NT2/D1 (cell line): Measurements from ENCODE around the gene CCDC69.
A peak's percentile ranks its signal among the peaks of the same experiment; 100 is the strongest.

Experiments used
- DNase-seq: peaks from one replicate; pipeline ENCODE4 v3.0.0-alpha.2; 2011; ENCODE audit warnings: low read depth, low spot score
- H3K27me3 ChIP-seq: 2 replicates; pipeline ENCODE4 v1.6.0; 2011; ENCODE audit warnings: mild to moderate bottlenecking; ENCODE audit not compliant: insufficient read length, insufficient read depth
- H3K36me3 ChIP-seq: 2 replicates; pipeline ENCODE4 v1.6.1; 2011; ENCODE audit warnings: mild to moderate bottlenecking, low read length, mixed read lengths; ENCODE audit not compliant: insufficient read depth, insufficient read length
- H3K4me1 ChIP-seq: 2 replicates; pipeline ENCODE4 v1.5.1; 2011; ENCODE audit not compliant: insufficient read depth, insufficient read length
- H3K4me3 ChIP-seq: 2 replicates; pipeline ENCODE4 v1.5.1; 2011; ENCODE audit warnings: low read depth; ENCODE audit not compliant: insufficient read length
- H3K9ac ChIP-seq: 2 replicates; pipeline ENCODE4 v1.6.0; 2011; ENCODE audit warnings: low read depth; ENCODE audit not compliant: insufficient read length
- H3K9me3 ChIP-seq: 2 replicates; pipeline ENCODE4 v1.5.1; 2011; ENCODE audit warnings: mild to moderate bottlenecking, low read length; ENCODE audit not compliant: insufficient read depth
- SUZ12 ChIP-seq: IDR thresholded peaks from 2 replicates; pipeline ENCODE4 v1.6.1; 2011; ENCODE audit not compliant: insufficient read length, insufficient read depth; ENCODE audit errors: extremely low read depth
- YY1 ChIP-seq: IDR thresholded peaks from 2 replicates; pipeline ENCODE4 v1.6.1; 2011; ENCODE audit not compliant: insufficient read length, insufficient read depth
- ZNF274 ChIP-seq: IDR thresholded peaks from 2 replicates; pipeline ENCODE4 v1.6.1; 2011; ENCODE audit warnings: mild to moderate bottlenecking, low read depth, low read length

Gene CCDC69, protein sequence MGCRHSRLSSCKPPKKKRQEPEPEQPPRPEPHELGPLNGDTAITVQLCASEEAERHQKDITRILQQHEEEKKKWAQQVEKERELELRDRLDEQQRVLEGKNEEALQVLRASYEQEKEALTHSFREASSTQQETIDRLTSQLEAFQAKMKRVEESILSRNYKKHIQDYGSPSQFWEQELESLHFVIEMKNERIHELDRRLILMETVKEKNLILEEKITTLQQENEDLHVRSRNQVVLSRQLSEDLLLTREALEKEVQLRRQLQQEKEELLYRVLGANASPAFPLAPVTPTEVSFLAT

DNA sequence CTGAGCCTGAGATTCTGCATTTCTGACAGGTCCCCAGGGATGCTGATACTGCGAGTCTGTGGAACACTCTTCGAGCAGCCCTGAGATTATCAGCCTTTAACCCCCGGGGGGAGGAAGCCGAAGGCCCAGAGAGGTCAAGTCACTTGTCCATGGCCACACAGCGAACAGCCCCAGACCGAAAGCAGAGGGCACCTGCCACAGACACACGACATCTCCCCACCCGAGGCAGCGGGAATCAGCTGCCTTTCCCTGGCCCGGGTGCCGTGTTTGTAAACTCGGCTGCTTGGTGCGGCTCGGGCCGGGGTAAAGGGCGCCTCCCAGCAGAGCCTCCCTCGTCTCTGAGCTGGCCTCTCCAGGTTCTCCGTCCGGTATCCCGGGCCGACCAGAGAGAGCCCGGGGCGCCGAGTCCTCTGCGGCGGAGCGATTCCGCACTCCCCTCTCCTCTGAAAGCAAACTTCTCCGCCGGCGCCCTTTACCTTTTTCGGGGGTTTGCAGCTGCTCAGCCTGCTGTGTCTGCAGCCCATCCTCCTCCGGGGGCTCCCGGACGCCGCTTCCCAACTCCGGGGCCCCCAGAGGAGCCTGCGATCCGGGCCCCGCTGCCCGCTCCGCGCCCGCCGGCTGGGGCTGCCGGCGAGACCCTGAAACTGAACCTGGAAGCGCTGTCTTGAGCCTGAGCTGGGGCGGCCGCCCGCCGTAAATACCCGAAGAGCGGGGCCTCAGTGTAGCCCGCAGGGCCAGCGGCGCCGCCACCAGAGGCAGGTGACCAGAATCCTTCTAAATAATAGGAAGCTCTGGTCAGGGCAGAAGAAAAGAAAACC, at the start of gene CCDC69:
TSS of gene CCDC69 (minus strand) at position 646 of the 818 bp plus-strand sequence. CDS start at position 524, 122 bp downstream.
- H3K4me1 ChIP-seq, result no peaks in the 10 kb centered on the region
- H3K9me3 ChIP-seq, result no peaks in the 10 kb centered on the region
- peak; percentile 58 for DNase-seq
- no peak for TF ChIP-seq SUZ12
- H3K36me3 ChIP-seq, result no peaks in the 10 kb centered on the region
- H3K9ac ChIP-seq, result peak within 1 kb of the TSS; percentile 85
- no peaks in the 10 kb centered on the region for H3K27me3 ChIP-seq
- H3K4me3 ChIP-seq, result peak within 1 kb of the TSS; percentile 55

- DNase-seq, result no peak
Measured at GRCh38 chr5:151271336-151271735, 47.4 kb upstream of the CCDC69 start.

DNA sequence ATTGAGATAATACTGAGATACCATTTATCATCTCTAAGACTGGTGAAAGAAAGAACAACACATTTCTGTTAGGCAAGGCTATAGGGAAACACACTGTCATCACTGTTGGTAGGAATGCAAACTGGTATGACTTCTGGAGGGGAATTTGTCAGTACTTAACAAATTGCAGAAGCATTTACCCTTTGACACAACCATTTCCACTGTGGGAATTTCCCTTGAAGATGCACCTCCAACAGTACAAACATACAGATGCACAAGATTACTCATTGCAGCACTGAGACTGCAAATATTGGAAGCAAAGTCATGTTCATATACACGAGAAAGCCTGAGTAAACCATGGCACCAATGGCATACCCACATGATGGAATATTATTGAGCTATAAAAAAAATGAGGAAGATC, 46.7 kb upstream of the CCDC69 start:
- Histone ChIP-seq H3K9ac (no peak overlapping the region), H3K27me3 (no peaks in the 10 kb centered on the region), H3K4me1 (no peaks in the 10 kb centered on the region), H3K4me3 (no peak overlapping the region), H3K9me3 (no peaks in the 10 kb centered on the region), H3K36me3 (peaks cover 13% of the 10 kb centered on the region)
- DNase-seq, result no peak
- TF ChIP-seq SUZ12, result no peak
- TF ChIP-seq YY1, result no peak

More at GRCh38 chr5:151271336-151271735, 47.4 kb upstream of the CCDC69 start:
- H3K4me3 ChIP-seq, result no peak overlapping the region
- no peaks in the 10 kb centered on the region for H3K4me1 ChIP-seq
- no peak for TF ChIP-seq SUZ12
- H3K9me3 ChIP-seq, result no peaks in the 10 kb centered on the region
- no peaks in the 10 kb centered on the region for H3K27me3 ChIP-seq
- H3K9ac ChIP-seq, result no peak overlapping the region
- H3K36me3 ChIP-seq, result peaks cover 13% of the 10 kb centered on the region

GRCh38 chr5:151267491-151268260, 43.8 kb upstream of the CCDC69 start:
- Histone ChIP-seq H3K27me3 (no peaks in the 10 kb centered on the region), H3K4me1 (peaks cover 7% of the 10 kb centered on the region), H3K9ac (no peak overlapping the region), H3K4me3 (no peak overlapping the region), H3K36me3 (peaks cover 14% of the 10 kb centered on the region), H3K9me3 (no peaks in the 10 kb centered on the region)
- DNase-seq, result no peak
- TF ChIP-seq ZNF274 (no peak), SUZ12 (no peak), YY1 (no peak)

DNA sequence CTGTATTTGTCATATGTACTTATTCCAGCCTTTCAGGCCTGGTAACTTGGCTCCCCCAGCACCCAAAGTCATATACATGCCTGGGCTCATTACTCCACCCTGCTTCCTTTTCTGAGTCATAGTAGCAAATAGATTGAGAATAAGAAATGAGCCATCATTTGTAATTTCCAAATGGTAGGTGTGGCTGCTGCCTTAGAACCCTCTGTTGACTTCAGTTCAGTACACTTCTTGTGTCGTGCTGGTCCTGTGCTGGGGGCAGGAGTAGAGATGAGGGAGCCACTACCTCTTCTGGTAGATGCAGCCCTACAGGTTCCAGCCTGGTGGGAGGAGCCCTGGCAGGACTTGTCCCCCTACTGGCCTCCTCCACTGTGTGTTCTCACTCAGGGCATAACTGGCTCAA, 40.2 kb upstream of the CCDC69 start:
- DNase-seq, result no peak
- H3K4me1 ChIP-seq, result peaks cover 7% of the 10 kb centered on the region
- no peak overlapping the region for H3K9ac ChIP-seq
- H3K36me3 ChIP-seq, result peaks cover 21% of the 10 kb centered on the region
- TF ChIP-seq YY1 (no peak), ZNF274 (no peak), SUZ12 (no peak)
- H3K9me3 ChIP-seq, result no peaks in the 10 kb centered on the region
- H3K4me3 ChIP-seq, result no peak overlapping the region
- H3K27me3 ChIP-seq, result no peaks in the 10 kb centered on the region

DNA sequence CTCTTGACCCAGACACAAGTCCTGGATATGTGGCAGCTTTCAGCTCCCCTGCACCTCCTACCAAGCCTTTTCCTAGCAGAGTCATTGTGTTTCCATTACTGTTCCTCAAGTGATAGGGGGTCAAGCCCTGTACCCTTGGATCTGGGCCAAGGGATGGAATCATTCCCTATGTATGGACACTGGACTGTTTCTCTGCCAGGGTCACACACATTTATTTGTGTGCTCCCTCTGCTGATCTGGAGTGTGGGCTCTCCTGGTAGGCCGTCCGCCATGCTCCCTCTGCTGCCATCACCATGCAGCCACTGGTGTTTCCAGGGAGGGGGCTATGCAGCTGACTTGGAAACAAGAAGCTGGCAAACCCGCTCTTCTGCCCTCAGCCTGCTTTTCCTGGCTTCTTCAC, 38.6 kb upstream of the CCDC69 start:
- H3K36me3 ChIP-seq, result peaks cover 16% of the 10 kb centered on the region
- no peaks in the 10 kb centered on the region for H3K9me3 ChIP-seq
- DNase-seq, result no peak
- TF ChIP-seq SUZ12 (no peak), YY1 (no peak), ZNF274 (no peak)
- H3K4me1 ChIP-seq, result peaks cover 7% of the 10 kb centered on the region
- H3K9ac ChIP-seq, result no peak overlapping the region
- H3K27me3 ChIP-seq, result no peaks in the 10 kb centered on the region
- H3K4me3 ChIP-seq, result no peak overlapping the region

DNA sequence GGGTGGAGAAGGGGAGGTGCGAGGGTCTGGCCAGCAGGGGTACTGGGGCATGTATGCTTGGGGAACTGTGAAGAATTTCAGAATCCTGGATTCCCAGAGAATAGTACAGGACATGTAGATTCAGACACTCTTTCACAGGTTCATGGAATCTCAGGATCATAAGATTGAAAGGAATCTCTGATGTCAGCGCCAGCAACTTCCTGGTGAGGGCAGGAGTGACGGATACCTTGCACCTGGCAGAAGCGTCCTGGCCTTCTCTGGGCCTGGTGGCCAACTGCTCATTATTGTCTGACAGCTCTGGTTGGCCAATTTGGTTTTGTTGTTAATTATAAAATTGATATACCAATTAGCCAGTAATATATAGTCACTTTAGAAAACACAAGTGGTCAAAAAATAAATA, 36.0 kb upstream of the CCDC69 start:
- TF ChIP-seq SUZ12, result no peak

More for the DNA sequence above, 36.0 kb upstream of the CCDC69 start:
- H3K9me3 ChIP-seq, result no peaks in the 10 kb centered on the region
- H3K4me1 ChIP-seq, result peaks cover 10% of the 10 kb centered on the region
- DNase-seq, result no peak
- H3K27me3 ChIP-seq, result no peaks in the 10 kb centered on the region
- H3K4me3 ChIP-seq, result no peak overlapping the region
- peaks cover 8% of the 10 kb centered on the region for H3K36me3 ChIP-seq
- no peak overlapping the region for H3K9ac ChIP-seq
